Measurements from ENCODE around the gene CPM. TPM values are rescaled to one million over a fixed set of nuclear protein-coding genes. Genes with fewer than 3 reads are reported as not detected.
A peak's percentile ranks its signal among the peaks of the same experiment; 100 is the strongest.

The CPM gene
- total RNA-seq, 1 donor from 2014 or later, result 1.7 TPM

GRCh38 chr12:68878846-68879245, 54.1 kb downstream of the CPM start:
- no peak for DNase-seq (ENCODE audit: low spot score)

- DNase-seq (ENCODE audit: low spot score), result no peak
Measured at GRCh38 chr12:68878283-68878682, 54.7 kb downstream of the CPM start.

GRCh38 chr12:68877583-68877982, 55.4 kb downstream of the CPM start:
- no peak for DNase-seq (ENCODE audit: low spot score)

DNA sequence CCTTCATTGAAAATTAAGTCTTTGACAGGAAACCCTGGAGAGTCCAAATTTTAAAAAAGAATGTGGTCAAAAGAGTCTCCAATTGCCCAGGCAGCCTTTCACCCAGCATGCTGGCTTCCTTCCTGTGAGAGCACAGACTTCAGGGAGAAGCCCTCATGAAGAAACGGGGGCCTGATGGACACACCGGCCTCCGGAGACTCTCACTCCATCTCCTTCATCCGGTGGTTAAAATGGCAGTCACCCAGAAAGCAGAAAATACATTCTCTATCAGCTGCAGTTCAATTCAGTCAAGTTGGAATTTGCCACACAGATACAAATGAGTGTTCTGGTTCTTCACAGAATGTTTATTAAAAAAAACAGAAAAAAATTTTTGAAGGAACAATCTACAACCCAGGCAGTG, 56.5 kb downstream of the CPM start:
- DNase-seq (ENCODE audit: low spot score), result no peak

- DNase-seq (ENCODE audit: low spot score), result no peak
Measured at GRCh38 chr12:68873316-68873715, 59.7 kb downstream of the CPM start.

DNA sequence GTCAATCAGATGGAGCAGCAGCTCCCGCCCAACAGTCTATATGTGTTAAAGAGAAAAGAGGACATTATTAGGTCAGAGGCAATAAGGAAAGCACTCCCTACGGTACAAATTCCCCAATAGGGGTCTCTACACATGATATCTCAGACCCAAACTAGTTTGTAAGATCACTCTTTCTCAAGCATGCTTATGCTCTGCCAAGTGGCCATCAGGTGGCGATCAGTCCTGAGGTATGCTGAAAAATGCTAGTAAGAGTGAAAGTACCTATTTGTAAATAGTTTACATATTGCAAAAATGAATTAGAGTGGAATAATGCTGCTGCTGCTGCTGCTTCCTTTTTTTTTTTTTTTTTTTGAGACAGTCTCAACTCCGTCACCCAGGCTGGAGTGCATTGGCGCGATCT, 61.0 kb downstream of the CPM start:
- peak; percentile 7 for DNase-seq (ENCODE audit: low spot score)

GRCh38 chr12:68871396-68871795, 61.6 kb downstream of the CPM start:
- no peak for DNase-seq (ENCODE audit: low spot score)

DNA sequence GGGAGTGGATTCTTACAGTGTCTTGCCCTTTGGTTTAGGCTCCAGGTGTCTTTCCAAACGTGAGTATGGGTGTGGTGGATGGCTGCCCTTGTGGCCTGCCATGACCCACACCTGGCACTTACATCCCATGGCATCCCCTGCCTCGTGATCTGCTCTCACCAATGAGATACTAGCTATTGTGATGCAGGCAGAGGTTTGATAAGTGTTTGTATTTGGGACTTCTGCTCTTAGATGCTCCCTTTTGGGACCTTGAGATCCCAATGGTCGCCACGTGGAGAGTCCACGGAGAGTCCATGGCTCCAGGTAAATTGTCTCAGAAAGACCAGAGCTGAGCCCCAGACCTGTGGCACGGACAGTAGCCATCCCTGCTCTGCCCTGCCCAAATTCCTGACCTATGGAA, 62.5 kb downstream of the CPM start:
- no peak for DNase-seq (ENCODE audit: low spot score)

GRCh38 chr12:68870011-68870410, 63.0 kb downstream of the CPM start:
- DNase-seq (ENCODE audit: low spot score), result no peak

- no peak for DNase-seq (ENCODE audit: low spot score)
Measured at GRCh38 chr12:68868043-68868790, 64.8 kb downstream of the CPM start.

- no peak for DNase-seq (ENCODE audit: low spot score)
Measured at GRCh38 chr12:68867606-68868005, 65.4 kb downstream of the CPM start.

DNA sequence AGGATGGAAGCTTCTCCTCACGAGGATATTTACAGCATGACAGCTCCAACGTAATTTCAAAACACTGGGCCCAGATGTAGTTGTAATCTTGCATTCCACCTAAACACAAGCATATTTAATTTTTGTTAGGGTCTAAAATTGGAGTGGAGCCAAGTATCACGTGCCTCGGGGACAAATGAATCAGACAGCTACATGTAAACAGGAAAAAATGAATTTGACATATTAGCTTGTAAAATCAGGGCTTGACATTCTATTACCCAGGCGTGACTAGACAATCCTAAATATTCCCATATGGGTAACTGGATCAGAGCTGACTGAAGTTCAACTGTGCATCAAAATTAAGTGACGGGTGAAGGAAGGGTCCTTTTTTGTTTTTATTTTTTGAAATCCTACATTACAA, 66.0 kb downstream of the CPM start:
- no peak for DNase-seq (ENCODE audit: low spot score)

GRCh38 chr12:68865399-68866164, 67.4 kb downstream of the CPM start:
- DNase-seq (ENCODE audit: low spot score), result no peak

GRCh38 chr12:68864604-68865003, 68.4 kb downstream of the CPM start:
- DNase-seq (ENCODE audit: low spot score), result no peak

- DNase-seq (ENCODE audit: low spot score), result peak; percentile 45
Measured at GRCh38 chr12:68863886-68864454, 69.0 kb downstream of the CPM start.

DNA sequence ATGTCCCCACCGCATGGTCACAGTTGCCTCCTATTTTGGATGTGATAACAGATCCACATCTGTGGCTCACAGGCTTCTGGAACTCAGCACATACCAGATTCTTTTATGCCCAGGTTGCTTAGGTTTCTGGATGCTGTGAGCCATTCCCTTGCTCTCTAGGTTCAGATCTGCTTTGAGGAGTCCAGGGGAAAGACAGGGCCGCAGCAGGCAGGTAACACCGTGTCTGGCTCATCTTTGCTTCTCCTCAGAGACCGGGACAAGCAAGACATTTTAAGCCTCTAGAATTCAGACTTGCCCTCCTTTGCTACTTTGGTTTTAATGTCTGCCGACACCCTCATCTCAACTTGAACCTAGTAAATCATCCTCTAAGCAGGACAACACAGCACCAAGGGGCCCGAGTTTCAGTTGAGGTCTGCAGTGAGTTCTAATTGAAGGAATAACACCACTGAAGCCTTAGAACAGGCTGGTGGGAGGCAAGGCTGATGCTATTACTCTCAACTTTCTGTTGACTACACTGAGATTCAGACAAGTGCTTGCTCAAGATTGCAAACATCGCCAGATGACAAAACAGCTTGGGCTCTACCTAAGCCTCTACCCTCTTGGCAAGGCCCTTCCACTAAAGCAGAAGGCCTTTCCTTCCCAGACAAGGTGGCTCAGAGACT, 69.7 kb downstream of the CPM start:
- DNase-seq (ENCODE audit: low spot score), result no peak

DNA sequence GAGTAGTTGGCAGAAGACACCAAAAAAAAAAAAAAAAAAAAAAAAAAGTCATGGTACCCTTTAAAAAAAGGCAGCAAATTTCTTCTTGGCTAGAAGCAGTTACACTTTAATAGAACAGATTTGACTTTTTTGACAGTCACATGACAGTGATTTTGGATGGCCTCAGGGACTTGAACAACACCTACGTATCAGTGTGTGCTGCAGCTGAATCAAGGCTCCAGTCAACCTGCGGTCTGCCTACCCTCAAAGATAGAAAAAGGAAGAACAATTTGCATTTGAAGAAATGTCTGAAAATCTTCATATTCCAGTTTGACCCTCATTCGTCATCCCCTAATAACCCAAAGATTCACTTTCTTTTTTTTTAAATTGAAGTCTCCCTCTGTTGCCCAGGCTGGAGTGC, 71.1 kb downstream of the CPM start:
- DNase-seq (ENCODE audit: low spot score), result no peak

GRCh38 chr12:68856510-68856909, 76.5 kb downstream of the CPM start:
- no peak for DNase-seq (ENCODE audit: low spot score)

DNA sequence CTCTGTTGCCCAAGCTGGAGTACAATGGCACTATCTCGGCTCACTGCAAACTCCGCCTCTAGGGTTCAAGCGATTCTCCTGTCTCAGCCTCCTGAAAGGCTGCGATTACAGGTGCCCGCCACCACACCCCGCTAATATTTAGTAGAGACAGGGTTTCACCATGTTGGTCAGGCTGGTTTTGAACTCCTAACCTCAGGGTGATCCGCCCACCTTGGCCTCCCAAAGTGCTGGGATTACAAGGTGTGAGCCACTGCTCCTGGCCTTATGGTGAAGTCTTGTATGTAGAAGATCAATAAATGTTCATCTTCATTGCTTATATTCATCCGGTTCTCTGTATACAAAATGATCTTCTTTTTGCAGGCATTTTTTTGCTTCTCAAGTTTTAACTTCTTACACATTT, 77.2 kb downstream of the CPM start:
- DNase-seq (ENCODE audit: low spot score), result no peak

GRCh38 chr12:68855111-68855510, 77.9 kb downstream of the CPM start:
- no peak for DNase-seq (ENCODE audit: low spot score)

- DNase-seq (ENCODE audit: low spot score), result no peak
Measured at GRCh38 chr12:68854554-68854953, 78.4 kb downstream of the CPM start.

DNA sequence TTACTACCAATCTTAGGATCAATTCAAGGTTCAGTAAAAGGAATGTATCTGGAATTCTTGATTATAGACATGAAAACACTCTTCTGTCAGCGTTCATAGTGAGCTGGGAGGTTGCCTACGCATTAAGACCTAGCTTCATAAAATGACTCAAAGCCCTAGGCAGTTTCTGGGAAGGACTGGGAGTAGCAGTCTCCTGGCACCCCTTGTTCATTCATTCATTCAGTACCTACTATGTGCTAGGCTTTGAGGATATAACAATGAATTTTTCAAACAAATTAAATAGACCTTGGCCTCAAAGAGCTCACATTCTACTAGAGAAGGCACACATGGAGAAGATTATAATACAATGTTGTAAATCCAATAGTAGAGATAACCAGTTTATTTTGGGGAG, 78.9 kb downstream of the CPM start:
- no peak for DNase-seq (ENCODE audit: low spot score)
